Measurements from ENCODE around the gene USP19.

DNA sequence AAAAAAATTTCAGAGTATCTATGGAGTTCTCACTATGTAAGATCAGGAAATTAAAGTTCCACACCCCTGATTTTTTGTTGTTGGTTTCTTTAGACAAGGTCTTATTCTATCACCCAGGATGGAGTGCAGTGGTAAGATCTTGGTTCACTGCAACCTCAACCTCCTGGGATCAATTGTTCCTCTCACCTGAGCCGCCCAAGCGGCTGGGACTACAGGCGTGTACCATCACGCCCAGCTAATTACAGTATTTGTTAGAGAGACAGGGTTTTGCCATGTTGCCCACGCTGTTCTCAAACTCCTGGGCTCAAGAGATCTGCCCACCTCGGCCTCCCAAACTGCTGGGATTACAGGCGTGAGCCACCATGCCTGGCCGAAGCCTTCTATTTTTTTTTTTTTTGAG is 39.2 kb downstream of the USP19 start:
- TF ChIP-seq, protein P1, sequence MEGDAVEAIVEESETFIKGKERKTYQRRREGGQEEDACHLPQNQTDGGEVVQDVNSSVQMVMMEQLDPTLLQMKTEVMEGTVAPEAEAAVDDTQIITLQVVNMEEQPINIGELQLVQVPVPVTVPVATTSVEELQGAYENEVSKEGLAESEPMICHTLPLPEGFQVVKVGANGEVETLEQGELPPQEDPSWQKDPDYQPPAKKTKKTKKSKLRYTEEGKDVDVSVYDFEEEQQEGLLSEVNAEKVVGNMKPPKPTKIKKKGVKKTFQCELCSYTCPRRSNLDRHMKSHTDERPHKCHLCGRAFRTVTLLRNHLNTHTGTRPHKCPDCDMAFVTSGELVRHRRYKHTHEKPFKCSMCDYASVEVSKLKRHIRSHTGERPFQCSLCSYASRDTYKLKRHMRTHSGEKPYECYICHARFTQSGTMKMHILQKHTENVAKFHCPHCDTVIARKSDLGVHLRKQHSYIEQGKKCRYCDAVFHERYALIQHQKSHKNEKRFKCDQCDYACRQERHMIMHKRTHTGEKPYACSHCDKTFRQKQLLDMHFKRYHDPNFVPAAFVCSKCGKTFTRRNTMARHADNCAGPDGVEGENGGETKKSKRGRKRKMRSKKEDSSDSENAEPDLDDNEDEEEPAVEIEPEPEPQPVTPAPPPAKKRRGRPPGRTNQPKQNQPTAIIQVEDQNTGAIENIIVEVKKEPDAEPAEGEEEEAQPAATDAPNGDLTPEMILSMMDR (IDR thresholded peaks at IDR 0.05), result no peak
- TF ChIP-seq, protein P2, sequence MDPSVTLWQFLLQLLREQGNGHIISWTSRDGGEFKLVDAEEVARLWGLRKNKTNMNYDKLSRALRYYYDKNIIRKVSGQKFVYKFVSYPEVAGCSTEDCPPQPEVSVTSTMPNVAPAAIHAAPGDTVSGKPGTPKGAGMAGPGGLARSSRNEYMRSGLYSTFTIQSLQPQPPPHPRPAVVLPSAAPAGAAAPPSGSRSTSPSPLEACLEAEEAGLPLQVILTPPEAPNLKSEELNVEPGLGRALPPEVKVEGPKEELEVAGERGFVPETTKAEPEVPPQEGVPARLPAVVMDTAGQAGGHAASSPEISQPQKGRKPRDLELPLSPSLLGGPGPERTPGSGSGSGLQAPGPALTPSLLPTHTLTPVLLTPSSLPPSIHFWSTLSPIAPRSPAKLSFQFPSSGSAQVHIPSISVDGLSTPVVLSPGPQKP (IDR thresholded peaks at IDR 0.05; ENCODE audit: low read depth, low read length), result no peak
- TF ChIP-seq POLR2A (IDR thresholded peaks at IDR 0.05; ENCODE audit: low read length) (no peak), JUNB (IDR thresholded peaks at IDR 0.05) (no peak), SMC3 (IDR thresholded peaks at IDR 0.05) (no peak), HDAC2 (IDR thresholded peaks at IDR 0.05) (no peak), CHD4 (IDR thresholded peaks at IDR 0.05; ENCODE audit: borderline replicate concordance) (no peak)

Data from A549 (cell line).